GOT3 (cell line): ENCODE results near the gene WFDC10B.
"Not testable (repeated sequence)": the region's sequence is repeated elsewhere in the genome, so short reads cannot be mapped to it uniquely, and the experiment has no call there.

Source experiments
- DNase-seq: peaks from one replicate; lab custom pipeline; 2025; ENCODE audit warnings: mixed read lengths; lab: John Stamatoyannopoulos, UW

Gene WFDC10B

DNA sequence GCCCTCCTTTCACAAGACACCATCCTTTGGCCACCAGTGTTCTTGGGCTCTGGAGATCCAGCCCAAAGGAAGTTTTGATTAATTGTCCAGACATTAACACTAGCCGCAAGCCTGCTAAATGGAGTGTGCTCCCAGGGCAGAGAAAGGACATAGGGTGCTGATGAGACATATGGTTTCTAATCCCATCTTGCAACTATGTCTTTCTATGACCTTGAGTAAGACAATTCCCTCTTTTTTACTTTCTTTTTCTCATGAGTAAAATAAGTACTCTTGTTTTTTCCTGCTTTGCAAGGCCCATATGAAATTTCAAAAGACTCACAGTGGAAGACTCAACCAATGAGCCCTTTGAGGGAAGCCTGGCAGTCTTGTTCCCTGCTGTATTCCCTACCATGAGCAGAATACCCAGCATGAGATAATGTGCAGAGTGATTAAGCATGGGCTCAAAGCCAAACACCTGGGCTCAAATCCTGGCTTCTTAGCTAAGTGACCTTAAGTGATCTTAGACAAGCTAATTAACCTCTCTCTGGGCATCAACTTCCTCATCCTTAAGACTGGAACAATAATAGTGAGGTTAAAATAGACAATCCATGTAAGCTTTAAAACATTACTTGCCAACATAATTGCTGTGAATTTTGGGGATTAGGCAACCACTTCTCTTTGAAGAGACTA lies at the start of gene WFDC10B:
WFDC10B (minus strand) TSS at position 51 of the 669 bp plus-strand sequence. CDS start 19,027 bp downstream, outside the sequence.
- no peak for DNase-seq

- no peak for DNase-seq
Observed at GRCh38 chr20:45752746-45753145, 47.9 kb upstream of the WFDC10B start.

DNA sequence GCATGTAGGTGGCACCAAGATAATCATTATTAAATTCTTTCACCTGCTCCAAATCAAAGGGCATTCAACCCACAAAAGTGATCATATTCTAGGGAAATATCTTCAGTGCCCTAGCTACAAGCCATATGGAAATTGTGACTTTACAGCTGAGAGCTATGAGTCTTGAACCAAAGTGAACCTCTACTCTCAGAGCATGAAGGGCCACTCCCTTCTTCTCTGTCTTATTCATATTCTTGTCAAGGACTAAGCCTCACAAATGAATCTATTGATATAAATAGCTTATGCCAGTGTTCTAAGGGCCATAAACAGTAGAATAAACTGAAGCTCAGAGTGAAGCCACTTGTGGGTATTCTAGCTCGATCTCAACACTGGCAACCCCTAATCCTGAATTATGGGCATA lies 46.9 kb upstream of the WFDC10B start:
- no peak for DNase-seq

- no peak for DNase-seq
Observed at GRCh38 chr20:45745015-45745414, 40.2 kb upstream of the WFDC10B start.

GRCh38 chr20:45742596-45742995 lies 37.8 kb upstream of the WFDC10B start:
- no peak for DNase-seq

GRCh38 chr20:45735988-45736387 lies 31.2 kb upstream of the WFDC10B start:
- no peak for DNase-seq

DNA sequence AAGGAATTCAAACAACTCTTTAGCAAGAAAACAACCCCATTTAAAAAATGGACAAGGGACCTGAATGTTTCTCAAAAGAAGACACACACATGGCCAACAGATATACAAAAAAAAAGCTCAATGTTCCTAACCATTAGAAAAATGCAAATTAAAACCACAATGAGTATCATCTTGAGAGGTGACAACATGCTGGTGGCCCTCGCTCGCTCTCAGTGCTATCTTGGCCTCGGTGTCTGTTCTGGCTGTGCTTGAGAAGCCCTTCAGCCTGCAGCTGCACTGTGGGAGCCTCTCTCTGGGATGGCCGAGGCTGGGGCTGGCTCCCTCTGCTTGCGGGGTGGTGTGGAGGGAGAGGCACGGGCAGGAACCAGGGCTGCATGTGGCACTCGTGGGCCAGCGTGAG lies 30.7 kb upstream of the WFDC10B start:
- DNase-seq, result no peak

DNA sequence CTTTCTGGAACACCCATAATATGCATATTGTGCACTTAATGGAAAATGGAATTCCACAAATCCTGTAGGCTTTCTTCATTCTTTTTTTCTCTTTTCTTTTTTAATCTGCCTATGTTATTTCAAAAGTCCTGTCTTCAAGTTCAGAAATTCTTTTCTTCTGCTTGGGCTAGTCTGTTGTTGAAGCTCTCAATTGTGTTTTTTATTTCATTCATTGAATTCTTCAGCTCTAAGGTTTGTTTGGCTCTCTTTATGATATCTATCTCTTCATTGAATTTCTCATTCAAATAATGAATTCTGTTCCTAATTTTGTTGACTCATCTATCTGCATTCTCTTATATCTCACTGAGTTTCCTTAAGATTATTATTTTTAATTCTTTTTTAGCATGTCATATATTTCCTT lies 27.4 kb upstream of the WFDC10B start:
- no peak for DNase-seq

DNA sequence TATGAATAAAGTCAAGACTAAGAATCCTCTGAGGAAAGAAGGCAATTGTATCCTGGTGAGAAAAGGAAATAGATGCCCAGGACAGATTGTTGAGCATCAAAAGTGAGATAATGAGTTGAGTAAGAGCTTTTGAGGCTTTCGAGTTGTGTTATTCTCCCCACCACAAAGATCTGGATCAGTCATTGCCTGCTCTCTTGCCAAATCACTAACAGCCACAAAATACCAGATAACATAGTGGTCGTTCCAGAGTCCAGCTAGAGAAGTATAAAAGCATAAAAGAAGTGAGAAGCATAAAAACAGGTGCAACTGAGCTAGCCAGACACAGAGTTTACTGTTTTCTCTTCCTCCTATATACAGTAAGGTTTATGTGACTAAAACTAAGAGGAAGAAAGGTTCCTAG lies 22.2 kb upstream of the WFDC10B start:
- DNase-seq, result no peak

GRCh38 chr20:45725134-45725533 lies 20.3 kb upstream of the WFDC10B start:
- no peak for DNase-seq

DNA sequence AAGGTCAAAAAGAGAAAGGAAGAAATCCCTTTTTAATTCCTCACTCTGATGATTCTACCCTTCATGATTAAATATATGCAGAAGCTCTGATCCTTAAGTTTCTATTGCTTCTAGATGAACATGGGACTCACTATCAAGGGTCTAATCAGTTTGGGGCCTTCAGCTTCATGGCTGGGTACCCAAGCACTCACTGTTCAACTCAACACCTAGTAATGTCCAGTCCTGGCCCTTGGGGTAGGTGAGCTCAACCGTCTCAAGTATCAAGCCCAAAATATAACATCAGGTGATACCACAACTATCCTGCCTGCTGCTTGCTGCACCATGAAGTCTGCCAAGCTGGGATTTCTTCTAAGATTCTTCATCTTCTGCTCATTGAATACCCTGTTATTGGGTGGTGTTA lies 17.2 kb upstream of the WFDC10B start, which contains the start of gene SPINT4:
SPINT4 (plus strand) TSS at position 301 of the 400 bp plus-strand sequence; CDS start at position 322, 21 bp downstream.
- DNase-seq, result no peak

DNA sequence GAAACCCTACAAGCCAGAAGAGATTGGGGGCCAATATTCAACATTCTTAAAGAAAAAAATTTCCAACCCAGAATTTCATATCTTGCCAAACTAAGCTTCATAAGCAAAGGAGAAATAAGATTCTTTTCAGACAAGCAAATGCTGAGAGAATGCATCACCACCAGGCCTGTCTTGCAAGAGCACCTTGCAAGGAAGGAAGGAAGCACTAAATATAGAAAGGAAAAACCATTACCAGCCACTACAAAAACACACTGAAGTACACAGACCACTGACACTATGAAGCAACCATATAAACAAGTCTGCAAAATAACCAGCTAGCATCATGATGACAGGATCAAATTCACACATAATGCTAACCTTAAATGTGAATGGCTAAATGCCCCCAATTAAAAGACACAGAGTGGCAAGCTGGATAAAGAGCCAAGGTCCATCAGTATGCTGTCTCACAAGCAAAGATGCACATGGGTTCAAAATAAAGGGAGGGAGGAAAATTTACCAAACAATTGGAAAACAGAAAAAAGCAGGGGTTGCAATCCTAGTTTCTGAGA lies 11.4 kb upstream of the WFDC10B start:
- DNase-seq, result not testable (repeated sequence)

GRCh38 chr20:45701873-45702272 lies 2.9 kb downstream of the WFDC10B start, which contains the start of gene WFDC13:
WFDC13 (plus strand) TSS chr20:45702038; CDS start chr20:45702124, 86 bp downstream.
- DNase-seq, result no peak

- DNase-seq, result no peak
Observed at GRCh38 chr20:45701104-45701503, 3.7 kb downstream of the WFDC10B start.

DNA sequence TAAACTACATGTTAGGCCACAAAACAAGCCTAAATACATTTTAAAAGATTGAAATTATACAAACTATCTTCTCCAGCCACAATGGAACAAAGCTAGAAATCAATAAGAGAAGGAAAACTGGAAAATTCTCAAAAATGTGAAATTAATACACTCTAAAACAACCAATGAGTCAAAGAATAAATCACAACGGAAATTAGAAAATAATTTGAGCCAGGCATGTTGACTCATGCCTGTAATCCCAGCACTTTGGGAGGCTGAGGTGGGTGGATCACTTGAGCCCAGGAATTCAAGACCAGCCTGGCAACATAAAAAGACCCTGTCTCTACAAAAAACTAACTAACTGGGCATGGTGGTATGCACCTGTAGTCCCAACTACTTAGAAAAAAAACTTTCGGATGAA lies 9.3 kb downstream of the WFDC10B start:
- no peak for DNase-seq

GRCh38 chr20:45693346-45693745 lies 11.5 kb downstream of the WFDC10B start:
- DNase-seq, result not testable (repeated sequence)

DNA sequence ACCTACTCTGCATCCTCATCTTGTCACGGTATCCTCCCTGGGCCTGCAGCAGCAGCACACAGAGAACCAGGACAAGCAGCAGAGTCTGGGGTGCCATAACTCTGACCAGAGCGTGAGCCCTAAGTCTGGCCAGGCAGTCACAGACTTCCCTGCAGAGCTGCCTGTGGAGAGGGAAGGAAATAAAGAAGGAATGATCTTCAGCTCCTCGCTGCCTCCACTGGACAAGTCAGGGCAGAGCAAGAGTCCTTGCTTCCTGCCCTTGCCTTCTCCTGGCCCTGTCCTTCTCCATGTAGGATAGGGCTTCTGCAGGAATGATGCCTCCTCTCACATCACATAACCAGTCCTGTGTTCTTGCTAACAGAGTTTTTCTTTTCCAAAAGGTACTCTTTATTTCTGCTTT lies 18.9 kb downstream of the WFDC10B start:
- DNase-seq, result no peak

DNA sequence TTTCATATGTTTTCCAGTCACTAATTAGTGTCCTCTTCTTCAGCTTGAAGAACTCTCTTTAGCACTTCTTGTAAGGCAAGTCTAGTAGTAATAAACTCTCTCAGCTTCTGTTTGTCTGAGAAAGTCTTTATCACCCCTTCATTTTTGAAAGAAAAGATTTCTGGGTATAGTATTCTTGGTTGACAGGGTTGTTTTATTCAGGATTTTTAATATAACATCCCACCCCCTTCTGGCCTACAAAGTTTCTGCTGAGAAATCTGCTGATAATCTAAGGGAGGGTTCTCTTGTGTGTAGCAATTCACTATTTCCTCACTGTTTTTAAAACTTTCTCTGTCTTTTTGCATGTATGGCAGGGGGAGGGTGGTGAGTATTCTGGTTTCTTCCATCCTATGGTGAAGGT lies 25.2 kb downstream of the WFDC10B start:
- no peak for DNase-seq

DNA sequence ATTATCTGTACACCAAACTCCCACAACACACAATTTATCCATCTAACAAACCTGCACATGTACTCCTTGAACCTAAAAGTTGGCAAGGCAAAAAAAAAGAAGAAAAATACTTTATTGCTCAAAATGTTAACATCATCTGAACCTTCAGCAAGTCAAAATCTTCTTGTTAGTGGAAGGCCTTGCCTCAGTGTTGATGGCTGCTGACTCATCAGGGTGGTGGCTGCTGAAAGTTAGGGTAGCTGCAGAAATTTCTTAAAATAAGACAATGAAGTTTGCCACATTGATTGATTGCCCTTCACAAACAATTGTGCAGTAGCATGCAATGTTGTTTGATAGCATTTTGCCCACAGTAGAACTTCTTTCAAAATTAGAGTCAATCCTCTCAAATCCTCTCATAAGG lies 32.1 kb downstream of the WFDC10B start:
- no peak for DNase-seq

DNA sequence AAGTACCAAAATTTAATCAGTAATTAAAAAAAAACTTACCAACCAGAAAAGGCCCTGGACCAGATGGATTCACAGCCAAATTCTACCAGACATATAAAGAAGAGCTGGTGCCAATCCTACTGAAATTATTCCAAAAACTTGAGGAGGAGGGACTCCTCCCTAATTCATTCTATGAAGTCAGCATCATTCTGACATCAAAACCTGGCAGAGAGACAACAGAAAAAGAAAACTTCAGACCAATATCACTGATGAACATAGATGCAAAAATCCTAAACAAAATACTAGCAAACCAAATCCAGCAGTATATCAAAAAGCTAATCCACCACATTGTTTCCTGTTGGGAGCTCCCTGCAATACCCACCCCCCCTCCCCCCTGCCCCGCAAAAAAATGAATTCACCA lies 34.7 kb downstream of the WFDC10B start, which contains the start of gene WFDC11:
WFDC11 (minus strand) TSS at position 101 of the 400 bp plus-strand sequence. CDS start 19,639 bp downstream, outside the sequence.
- no peak for DNase-seq

GRCh38 chr20:45657038-45657437 lies 47.8 kb downstream of the WFDC10B start:
- DNase-seq, result not testable (repeated sequence)

DNA sequence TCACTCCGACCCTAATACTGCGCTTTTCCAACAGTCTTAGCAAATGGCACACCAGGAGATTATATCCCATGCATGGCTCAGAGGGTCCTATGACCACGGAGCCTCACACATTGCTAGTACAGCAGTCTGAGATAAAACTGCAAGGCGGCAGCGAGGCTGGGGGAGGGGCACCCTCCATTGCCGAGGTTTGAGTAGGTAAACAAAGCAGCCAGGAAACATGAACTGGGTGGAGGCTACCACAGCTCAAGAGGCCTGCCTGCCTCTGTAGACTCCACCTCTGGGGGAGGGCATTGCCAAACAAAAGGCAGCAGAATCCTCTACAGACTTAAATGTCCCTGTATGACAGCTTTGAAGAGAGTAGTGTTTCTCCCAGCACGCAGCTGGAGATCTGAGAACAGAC lies 53.1 kb downstream of the WFDC10B start:
- DNase-seq, result not testable (repeated sequence)

GRCh38 chr20:45649312-45649863 lies 55.4 kb downstream of the WFDC10B start:
- DNase-seq, result no peak
